Measurements from ENCODE around the gene KCNN1. TPM values are rescaled to one million over a fixed set of nuclear protein-coding genes. Genes with fewer than 3 reads are reported as not detected.

KCNN1 gene
- total and polyA plus RNA-seq, 9 of the 15 experiments (the other 6 are each of a cell fraction or from before 2014, with no cell fraction given): 0.01 to 6.2 (median 0.72) TPM

- TF ChIP-seq, protein P1, sequence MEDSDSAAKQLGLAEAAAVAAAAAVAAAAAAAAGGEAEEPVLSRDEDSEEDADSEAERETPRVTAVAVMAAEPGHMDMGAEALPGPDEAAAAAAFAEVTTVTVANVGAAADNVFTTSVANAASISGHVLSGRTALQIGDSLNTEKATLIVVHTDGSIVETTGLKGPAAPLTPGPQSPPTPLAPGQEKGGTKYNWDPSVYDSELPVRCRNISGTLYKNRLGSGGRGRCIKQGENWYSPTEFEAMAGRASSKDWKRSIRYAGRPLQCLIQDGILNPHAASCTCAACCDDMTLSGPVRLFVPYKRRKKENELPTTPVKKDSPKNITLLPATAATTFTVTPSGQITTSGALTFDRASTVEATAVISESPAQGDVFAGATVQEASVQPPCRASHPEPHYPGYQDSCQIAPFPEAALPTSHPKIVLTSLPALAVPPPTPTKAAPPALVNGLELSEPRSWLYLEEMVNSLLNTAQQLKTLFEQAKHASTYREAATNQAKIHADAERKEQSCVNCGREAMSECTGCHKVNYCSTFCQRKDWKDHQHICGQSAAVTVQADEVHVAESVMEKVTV (CRISPR knock-in tag; IDR thresholded peaks at IDR 0.05): peak; percentile 90
- TF ChIP-seq JUND (IDR thresholded peaks at IDR 0.05; ENCODE audit: borderline replicate concordance, low read depth, low read length) (0 out of 2 replicates have a peak, but pooled peaks have one; percentile 7), JUND (tag; IDR thresholded peaks at IDR 0.05; ENCODE audit: borderline replicate concordance, low read depth, low read length) (no peak; the same call in 2 of the 3 replicates), XRCC5 (IDR thresholded peaks at IDR 0.05; ENCODE audit: low read depth, low read length) (0 out of 2 replicates have a peak, but pooled peaks have one; percentile 35), ZNF121 (CRISPR knock-in tag; conservative IDR thresholded peaks at IDR 0.05) (peak; percentile 100), MYC (IDR thresholded peaks at IDR 0.05; ENCODE audit: low read depth, low read length) (peak; percentile 25; the same call in 1 of the 2 replicates), MYC (CRISPR knock-in tag; IDR thresholded peaks at IDR 0.05; ENCODE audit: borderline replicate concordance, low read depth) (no peak), ARID2 (IDR thresholded peaks at IDR 0.05) (peak; percentile 90), RAD21 (CRISPR knock-in tag; conservative IDR thresholded peaks at IDR 0.05 in 1 of 2, IDR thresholded peaks at IDR 0.05 in 1 of 2) (peak; percentile 96 to 97), ZBTB7A (IDR thresholded peaks at IDR 0.05; ENCODE audit: borderline replicate concordance, control insufficient read depth, low read depth, low read length) (peak; percentile 51; the same call in 1 of the 2 replicates), MTA3 (IDR thresholded peaks at IDR 0.05; ENCODE audit: borderline replicate concordance) (0 out of 2 replicates have a peak, but pooled peaks have one; percentile 52), STAG1 (CRISPR knock-in tag; IDR thresholded peaks at IDR 0.05; ENCODE audit: borderline replicate concordance) (peak; percentile 90; the same call in 1 of the 2 replicates), TFAP4 (CRISPR knock-in tag; IDR thresholded peaks at IDR 0.05; ENCODE audit: borderline replicate concordance) (peak; percentile 57; the same call in 1 of the 2 replicates), SRSF7 (optimal IDR thresholded peaks at IDR 0.05; ENCODE audit: low read depth, low read length) (no peak), RB1 (IDR thresholded peaks at IDR 0.05; ENCODE audit: low read depth) (0 out of 2 replicates have a peak, but pooled peaks have one; percentile 36), SMC3 (conservative IDR thresholded peaks at IDR 0.05; ENCODE audit: insufficient read depth, low read depth, low read length) (peak; percentile 98), NEUROD1 (IDR thresholded peaks at IDR 0.05; ENCODE audit: borderline replicate concordance, low read depth, low read length, partially characterized antibody) (no peak), CEBPB (tag; IDR thresholded peaks at IDR 0.05) (0 out of 2 replicates have a peak, but pooled peaks have one; percentile 12)
- TF ChIP-seq, protein P2, sequence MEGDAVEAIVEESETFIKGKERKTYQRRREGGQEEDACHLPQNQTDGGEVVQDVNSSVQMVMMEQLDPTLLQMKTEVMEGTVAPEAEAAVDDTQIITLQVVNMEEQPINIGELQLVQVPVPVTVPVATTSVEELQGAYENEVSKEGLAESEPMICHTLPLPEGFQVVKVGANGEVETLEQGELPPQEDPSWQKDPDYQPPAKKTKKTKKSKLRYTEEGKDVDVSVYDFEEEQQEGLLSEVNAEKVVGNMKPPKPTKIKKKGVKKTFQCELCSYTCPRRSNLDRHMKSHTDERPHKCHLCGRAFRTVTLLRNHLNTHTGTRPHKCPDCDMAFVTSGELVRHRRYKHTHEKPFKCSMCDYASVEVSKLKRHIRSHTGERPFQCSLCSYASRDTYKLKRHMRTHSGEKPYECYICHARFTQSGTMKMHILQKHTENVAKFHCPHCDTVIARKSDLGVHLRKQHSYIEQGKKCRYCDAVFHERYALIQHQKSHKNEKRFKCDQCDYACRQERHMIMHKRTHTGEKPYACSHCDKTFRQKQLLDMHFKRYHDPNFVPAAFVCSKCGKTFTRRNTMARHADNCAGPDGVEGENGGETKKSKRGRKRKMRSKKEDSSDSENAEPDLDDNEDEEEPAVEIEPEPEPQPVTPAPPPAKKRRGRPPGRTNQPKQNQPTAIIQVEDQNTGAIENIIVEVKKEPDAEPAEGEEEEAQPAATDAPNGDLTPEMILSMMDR (IDR thresholded peaks at IDR 0.05 in 2 of 3, conservative IDR thresholded peaks at IDR 0.05 in 1 of 3; ENCODE audit: insufficient read depth in 2 of 3, low read depth in 1 of 3, low read length in 3 of 3): peak; percentile 95
Observed at GRCh38 chr19:17938092-17938845, 28.6 kb upstream of the KCNN1 start (continued).

All from K562 (cell line).